Stimulated activated CD4-positive, alpha-beta T cell treated with anti-CD3 and anti-CD28 coated beads, Interleukin-1b, Interleukin-23, amount 100 ng/mL, for 24 hours (primary cell): Measurements from ENCODE around the gene AKAP6.

Source experiments
- DNase-seq, 4 experiments: peaks; one replicate each; pipeline ENCODE4 v3.0.0-alpha.2; 2020; ENCODE audit warnings: low read depth in 4 of 4, low spot score in 1 of 4

Gene AKAP6

GRCh38 chr14:32474478-32475195 lies 145.5 kb downstream of the AKAP6 start:
- no peak for DNase-seq

GRCh38 chr14:32476532-32476931 lies 147.4 kb downstream of the AKAP6 start:
- no peak for DNase-seq

- DNase-seq = no peak
Measured at GRCh38 chr14:32477396-32477795, 148.3 kb downstream of the AKAP6 start.

- DNase-seq = no peak
Measured at GRCh38 chr14:32478050-32478449, 149.0 kb downstream of the AKAP6 start.

- no peak for DNase-seq
Measured at GRCh38 chr14:32480337-32480736, 151.2 kb downstream of the AKAP6 start.

GRCh38 chr14:32481707-32482106 lies 152.6 kb downstream of the AKAP6 start:
- no peak for DNase-seq

GRCh38 chr14:32491416-32492016 lies 162.4 kb downstream of the AKAP6 start:
- no peak for DNase-seq

GRCh38 chr14:32492457-32492856 lies 163.4 kb downstream of the AKAP6 start:
- DNase-seq = no peak

- DNase-seq = no peak
Measured at GRCh38 chr14:32494609-32495434, 165.7 kb downstream of the AKAP6 start.

- DNase-seq = no peak
Measured at GRCh38 chr14:32495435-32495734, 166.3 kb downstream of the AKAP6 start.

GRCh38 chr14:32497248-32497647 lies 168.2 kb downstream of the AKAP6 start:
- no peak for DNase-seq

- no peak for DNase-seq
Measured at GRCh38 chr14:32507029-32507984, 178.2 kb downstream of the AKAP6 start.

- DNase-seq = no peak
Measured at GRCh38 chr14:32508281-32508680, 179.2 kb downstream of the AKAP6 start.

GRCh38 chr14:32509632-32510187 lies 180.6 kb downstream of the AKAP6 start:
- DNase-seq = no peak

GRCh38 chr14:32510815-32511214 lies 181.7 kb downstream of the AKAP6 start:
- DNase-seq = no peak

GRCh38 chr14:32512348-32512747 lies 183.2 kb downstream of the AKAP6 start:
- DNase-seq = no peak

- DNase-seq = no peak
Measured at GRCh38 chr14:32512813-32513212, 183.7 kb downstream of the AKAP6 start.

- DNase-seq = no peak
Measured at GRCh38 chr14:32513571-32514009, 184.5 kb downstream of the AKAP6 start.

GRCh38 chr14:32514236-32514635 lies 185.1 kb downstream of the AKAP6 start:
- no peak for DNase-seq

- DNase-seq = no peak
Measured at GRCh38 chr14:32514681-32515080, 185.6 kb downstream of the AKAP6 start.
